GM12878 (cell line): Measurements from ENCODE around the gene SCP2D1. TPM values are rescaled to one million over a fixed set of nuclear protein-coding genes. Genes with fewer than 3 reads are reported as not detected.
A peak's percentile ranks its signal among the peaks of the same experiment; 100 is the strongest.

Experiments used
- ATAC-seq: fragments of 200-7000 bp; cut with Tn5 transposase; 3 replicates; pipeline ENCODE4 v1.9.1; 2020; ENCODE audit warnings: mild to moderate bottlenecking, moderate library complexity
- Bru-seq: library from RNA; stranded (reverse); fragments of 400-500 nt; gene quantifications from one replicate; lab custom pipeline; 2021; lab: Mats Ljungman, UMichigan
- BruChase-seq, 2 experiments: library from RNA; stranded (reverse); fragments of 400-500 nt; gene quantifications; one replicate each; lab custom pipeline; 2021; lab: Mats Ljungman, UMichigan
- BruUV-seq: library from RNA; stranded (reverse); fragments of 400-500 nt; replicated peaks from 2 replicates; lab custom pipeline; 2021; lab: Mats Ljungman, UMichigan
- CTCF ChIA-PET: fragments of 300-600 bp; sonication (Branson Sonifier 250); formaldehyde crosslinking; extraction: SDS; loops from one replicate; lab custom pipeline; 2021; ENCODE audit warnings: inconsistent platforms; lab: Yijun Ruan, JAX
- POLR2A ChIA-PET: fragments of 350-600 bp; formaldehyde crosslinking; extraction: SDS; loops from one replicate; lab custom pipeline; 2021; ENCODE audit warnings: inconsistent platforms; lab: Charles Lee
- RAD21 ChIA-PET: fragments of 300-600 bp; sonication (Branson Sonifier 250); formaldehyde crosslinking; loops from one replicate; lab custom pipeline; 2023; ENCODE audit warnings: antibody characterized with exemption; ENCODE audit not compliant: unreplicated experiment; lab: Charles Lee
- SMC1A ChIA-PET: fragments of 300-600 bp; sonication (Branson Sonifier 250); formaldehyde crosslinking; loops from one replicate; lab custom pipeline; 2023; ENCODE audit not compliant: unreplicated experiment, uncharacterized antibody; lab: Charles Lee
- DNase-seq: peaks from one replicate; pipeline ENCODE4 v3.0.0-alpha.2; 2011; ENCODE audit warnings: low read depth, low spot score
- FAIRE-seq: peaks from 3 replicates; lab custom pipeline; 2011; peaks lifted over from hg19 to GRCh38; lab: Jason Lieb, UNC
- H2AFZ ChIP-seq: 2 replicates; pipeline ENCODE4 v1.6.0; 2011; ENCODE audit warnings: low read depth, low read length, control low read depth; ENCODE audit not compliant: control insufficient read depth
- H3K27ac ChIP-seq: 2 replicates; pipeline ENCODE4 v1.5.1; 2011; ENCODE audit warnings: control low read depth; ENCODE audit not compliant: control insufficient read depth, insufficient read depth
- H3K27me3 ChIP-seq, 2 experiments: replicated peaks in 1 of 2; 2 replicates each; pipeline versions ENCODE4 v1.6.0 to v1.6.1; 2011; ENCODE audit warnings: low read length in 1 of 2; ENCODE audit not compliant: control insufficient read depth in 2 of 2, insufficient read depth in 2 of 2
- H3K36me3 ChIP-seq, 2 experiments: 2 replicates each; pipeline ENCODE4 v1.5.1; 2011; ENCODE audit warnings: low read length in 1 of 2; ENCODE audit not compliant: control insufficient read depth in 2 of 2, insufficient read depth in 2 of 2
- H3K4me1 ChIP-seq: 2 replicates; pipeline ENCODE4 v1.6.1; 2011; ENCODE audit warnings: mild to moderate bottlenecking, low read length, moderate library complexity, mixed read lengths; ENCODE audit not compliant: control insufficient read depth, insufficient read depth
- H3K4me2 ChIP-seq: 2 replicates; pipeline ENCODE4 v1.6.0; 2011; ENCODE audit warnings: control low read depth; ENCODE audit not compliant: control insufficient read depth, insufficient read depth
- H3K4me3 ChIP-seq: fragments of 200-600 bp; sonication (generic); 2 replicates; pipeline ENCODE4 v1.5.1; 2016
- H3K79me2 ChIP-seq: 2 replicates; pipeline ENCODE4 v1.6.0; 2011; ENCODE audit warnings: low read length; ENCODE audit not compliant: control insufficient read depth, insufficient read depth
- H3K9ac ChIP-seq: 2 replicates; pipeline ENCODE4 v1.8.0; 2011; ENCODE audit warnings: low read length, control low read depth, mixed read lengths; ENCODE audit not compliant: control insufficient read depth, insufficient read depth
- H3K9me3 ChIP-seq: replicated peaks from 3 replicates; pipeline ENCODE4 v1.5.1; 2011; ENCODE audit warnings: mild to moderate bottlenecking, low read length; ENCODE audit not compliant: control insufficient read depth, insufficient read depth
- H4K20me1 ChIP-seq: 2 replicates; pipeline ENCODE4 v1.6.0; 2011; ENCODE audit not compliant: control insufficient read depth, insufficient read depth
- CBX5 ChIP-seq: sonication (generic); IDR thresholded peaks from 2 replicates; pipeline ENCODE4 v1.6.1; 2016; ENCODE audit warnings: low read depth, moderate library complexity, mild to moderate bottlenecking, inconsistent platforms
- CHD1 ChIP-seq: IDR thresholded peaks from 2 replicates; pipeline ENCODE4 v1.6.1; 2012; ENCODE audit warnings: low read depth, low read length, improper control_type of control experiment
- DPF2 ChIP-seq: fragments of 450-650 bp; IDR thresholded peaks from 2 replicates; pipeline ENCODE4 v1.6.1; 2017; ENCODE audit warnings: mild to moderate bottlenecking
- JUND ChIP-seq: IDR thresholded peaks from 2 replicates; pipeline ENCODE4 v1.6.1; 2012; ENCODE audit warnings: low read depth, mild to moderate bottlenecking, low read length, improper control_type of control experiment, moderate library complexity
- NFYB ChIP-seq: IDR thresholded peaks from 2 replicates; pipeline ENCODE4 v1.6.1; 2011; ENCODE audit warnings: low read depth, mild to moderate bottlenecking, low read length, improper control_type of control experiment, moderate library complexity; ENCODE audit not compliant: insufficient read depth
- SMARCA5 ChIP-seq: fragments of 450-650 bp; IDR thresholded peaks from 2 replicates; pipeline ENCODE4 v1.6.1; 2017; ENCODE audit warnings: mild to moderate bottlenecking
- STAT1 ChIP-seq: fragments of 450-650 bp; conservative IDR thresholded peaks from 2 replicates; pipeline ENCODE4 v1.6.1; 2014; ENCODE audit warnings: antibody characterized with exemption, mild to moderate bottlenecking
- TARDBP ChIP-seq: IDR thresholded peaks from 2 replicates; pipeline ENCODE4 v1.6.1; 2016; ENCODE audit warnings: borderline replicate concordance
- ZNF207 ChIP-seq: fragments of 450-650 bp; IDR thresholded peaks from 2 replicates; pipeline ENCODE4 v1.6.1; 2014; ENCODE audit warnings: antibody characterized with exemption, mild to moderate bottlenecking, borderline replicate concordance
- ZZZ3 ChIP-seq: IDR thresholded peaks from 2 replicates; pipeline ENCODE4 v1.6.1; 2011; ENCODE audit warnings: low read depth; ENCODE audit not compliant: control insufficient read depth, insufficient read length
- WGBS: methylation state at CpG from one replicate; pipeline ENCODE4 v1.1.6; 2016; ENCODE audit warnings: low lambda C conversion rate; ENCODE audit not compliant: insufficient replicate concordance, insufficient coverage; ENCODE audit errors: missing lambda C conversion rate; 5-methylcytosine and 5-hydroxymethylcytosine counted together
- in situ Hi-C: fragments of 300-500 bp; cut with MboI; formaldehyde crosslinking; loops from 9 replicates; pipeline ENCODE4 v1.14.3; 2018; ENCODE audit warnings: mixed read lengths
- intact Hi-C: fragments of 100-400 bp; cut with micrococcal nuclease; formaldehyde crosslinking; loops from one replicate; pipeline ENCODE4 v1.14.2; 2022; ENCODE audit not compliant: unreplicated experiment
- long read RNA-seq, 2 experiments: library from polyadenylated mRNA; unstranded; transcript quantifications; one replicate each; pipeline ENCODE4 v2.0.0, GENCODE V29; 2019 to 2020
- polyA minus RNA-seq, 3 experiments: library from RNA; depleted of rRNA, polyadenylated mRNA; stranded (reverse); fragments of >200 nt; gene quantifications; 2 replicates each; pipeline ENCODE4 v1.2.3, GENCODE V29; 2011
- polyA plus RNA-seq, 11 experiments: library from polyadenylated mRNA; depleted of rRNA in 4 of 11; unstranded in 6 of 11; stranded (reverse) in 5 of 11; fragments of >200 nt; fragmentation: Nextera tagmentation in 4 of 11; fragmentation: Illumina TruSeq in 1 of 11; extraction: Ambion mirVana in 4 of 11; extraction: Trizol in 1 of 11; gene quantifications; 1 replicate in 1 of 11; 2 replicates in 10 of 11; pipeline versions ENCODE4 v1.2.1 to v1.2.3, GENCODE V29; 2011 to 2016; ENCODE audit warnings: inconsistent platforms in 2 of 11, missing spikeins in 2 of 11, low read depth in 1 of 11
- total RNA-seq, 4 experiments: library from RNA; depleted of rRNA in 3 of 4; stranded (reverse); fragments of >200 nt in 3 of 4; fragmentation: Illumina TruSeq in 1 of 4; extraction: Trizol in 1 of 4; gene quantifications; 2 replicates each; pipeline versions ENCODE4 v1.2.1 to v1.2.3, GENCODE V29; 2013 to 2021
- TF ChIP-seq, protein P1 (sequence below): fragments of 450-650 bp; formaldehyde crosslinking; IDR thresholded peaks from 2 replicates; pipeline ENCODE4 v1.4.0; 2020; ENCODE audit warnings: mild to moderate bottlenecking, moderate library complexity
- TF ChIP-seq, protein P2 (sequence below): fragments of 450-650 bp; IDR thresholded peaks from 2 replicates; pipeline ENCODE4 v1.6.1; 2018; ENCODE audit warnings: mild to moderate bottlenecking, low read depth, moderate library complexity; ENCODE audit not compliant: partially characterized antibody
- TF ChIP-seq, protein P3 (sequence below): IDR thresholded peaks from 2 replicates; pipeline ENCODE4 v1.6.1; 2011; ENCODE audit warnings: borderline replicate concordance, low read depth, mild to moderate bottlenecking, moderate library complexity, low read length; ENCODE audit not compliant: insufficient read depth, poor library complexity, severe bottlenecking

The SCP2D1 gene
- not detected in 2 replicates for total RNA-seq (2013; cell fraction: nucleolus; rRNA removed)
- total RNA-seq (2014; rRNA removed) = not detected in 2 replicates
- total RNA-seq (2014; rRNA removed; fragmentation: Illumina TruSeq; extraction: Trizol) = not detected in 2 replicates
- total RNA-seq (2021) = not detected in 2 replicates
- not detected for polyA plus RNA-seq (2011; ENCODE audit: low read depth)
- not detected in 2 replicates for polyA plus RNA-seq (2011; rRNA removed)
- polyA plus RNA-seq (2011; cell fraction: cytosol; rRNA removed) = not detected in 2 replicates
- not detected in 2 replicates for polyA plus RNA-seq (2011; cell fraction: nucleus; rRNA removed)
- polyA plus RNA-seq (2012) = not detected in 2 replicates
- polyA plus RNA-seq (2014; fragmentation: Illumina TruSeq; extraction: Trizol) = not detected in 2 replicates
- polyA plus RNA-seq (2014; fragmentation: Nextera tagmentation; extraction: Ambion mirVana) = not detected
- not detected in 2 replicates for polyA plus RNA-seq (2014; rRNA removed)
- not detected for polyA plus RNA-seq (2016; fragmentation: Nextera tagmentation; extraction: Ambion mirVana)
- not detected in 2 replicates for polyA minus RNA-seq (2011; rRNA and poly(A)+ RNA removed)
- polyA minus RNA-seq (2011; cell fraction: cytosol; rRNA and poly(A)+ RNA removed) = not detected in 2 replicates
- not detected in 2 replicates for polyA minus RNA-seq (2011; cell fraction: nucleus; rRNA and poly(A)+ RNA removed)
- Bru-seq, nascent RNA = not detected
- not detected for BruChase-seq, experiment 1, labeled RNA remaining after a 6-hour chase
- BruChase-seq, experiment 2, labeled RNA remaining after a 2-hour chase = percentile 32 among the genes with signal in this experiment
- long read RNA-seq, experiment 1 = 0 reads
- long read RNA-seq, experiment 2 = 0 reads

DNA sequence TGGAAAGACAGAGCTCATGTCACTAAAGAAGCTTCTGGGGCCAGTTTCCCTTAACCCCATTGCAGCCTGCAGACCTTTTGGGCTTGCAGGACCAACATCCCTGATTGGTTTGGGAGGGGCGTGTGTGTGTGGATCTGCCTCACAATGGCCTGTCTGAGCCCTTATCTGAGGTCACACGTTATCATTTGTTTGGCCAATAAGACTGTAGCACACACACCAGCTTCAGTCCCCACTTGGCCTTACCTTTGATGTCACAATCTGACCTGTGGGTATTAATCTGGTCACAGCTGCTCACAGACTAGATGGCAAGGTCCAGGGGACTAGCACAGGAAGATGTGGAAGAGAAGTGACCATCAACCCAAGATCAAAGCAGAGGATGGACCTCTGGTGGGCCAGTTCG is at the start of gene SCP2D1:
Gene SCP2D1, plus strand, starts transcription at position 301 of the 400 bp plus-strand sequence. Its CDS starts 33 bp downstream, at position 334.
- H4K20me1 ChIP-seq = no peaks in the 10 kb centered on the region
- in situ Hi-C loops (no loop called here), intact Hi-C loops (no loop called here)
- no peaks in the 10 kb centered on the region for H3K36me3 ChIP-seq
- ChIA-PET SMC1A (interaction anchor here (1.0 kb wide), 1 partner anchor 11 kb away, joined by 6 read pairs; no protein-coding TSS in a partner anchor), POLR2A (no interaction called here), RAD21 (no interaction called here), CTCF (interaction anchor here (0.6 to 1.3 kb wide), 2 partner anchors 13 to 39 kb away, joined by 3 read pairs; no protein-coding TSS in a partner anchor)
- 9% methylated on average over 3 of the region's 3 CpGs for WGBS
- FAIRE-seq (no peak), ATAC-seq (no peak), DNase-seq (no peak)
- no peak within 1 kb of the TSS for H3K9ac ChIP-seq
- peaks cover 2% of the 10 kb centered on the region; the same call in 1 of the 2 replicates for H3K4me1 ChIP-seq
- no peak within 1 kb of the TSS for H2AFZ ChIP-seq
- H3K79me2 ChIP-seq = no peaks in the 10 kb centered on the region
- H3K9me3 ChIP-seq = no peaks in the 10 kb centered on the region
- H3K4me2 ChIP-seq = no peak within 1 kb of the TSS
- no peak within 1 kb of the TSS for H3K4me3 ChIP-seq
- BruUV-seq = no TSS peak
- no peaks in the 10 kb centered on the region for H3K27me3 ChIP-seq
- H3K27ac ChIP-seq = no peak within 1 kb of the TSS
- TF ChIP-seq NFYB = no peak
- no peak for TF ChIP-seq ZNF207
- TF ChIP-seq, protein P1, sequence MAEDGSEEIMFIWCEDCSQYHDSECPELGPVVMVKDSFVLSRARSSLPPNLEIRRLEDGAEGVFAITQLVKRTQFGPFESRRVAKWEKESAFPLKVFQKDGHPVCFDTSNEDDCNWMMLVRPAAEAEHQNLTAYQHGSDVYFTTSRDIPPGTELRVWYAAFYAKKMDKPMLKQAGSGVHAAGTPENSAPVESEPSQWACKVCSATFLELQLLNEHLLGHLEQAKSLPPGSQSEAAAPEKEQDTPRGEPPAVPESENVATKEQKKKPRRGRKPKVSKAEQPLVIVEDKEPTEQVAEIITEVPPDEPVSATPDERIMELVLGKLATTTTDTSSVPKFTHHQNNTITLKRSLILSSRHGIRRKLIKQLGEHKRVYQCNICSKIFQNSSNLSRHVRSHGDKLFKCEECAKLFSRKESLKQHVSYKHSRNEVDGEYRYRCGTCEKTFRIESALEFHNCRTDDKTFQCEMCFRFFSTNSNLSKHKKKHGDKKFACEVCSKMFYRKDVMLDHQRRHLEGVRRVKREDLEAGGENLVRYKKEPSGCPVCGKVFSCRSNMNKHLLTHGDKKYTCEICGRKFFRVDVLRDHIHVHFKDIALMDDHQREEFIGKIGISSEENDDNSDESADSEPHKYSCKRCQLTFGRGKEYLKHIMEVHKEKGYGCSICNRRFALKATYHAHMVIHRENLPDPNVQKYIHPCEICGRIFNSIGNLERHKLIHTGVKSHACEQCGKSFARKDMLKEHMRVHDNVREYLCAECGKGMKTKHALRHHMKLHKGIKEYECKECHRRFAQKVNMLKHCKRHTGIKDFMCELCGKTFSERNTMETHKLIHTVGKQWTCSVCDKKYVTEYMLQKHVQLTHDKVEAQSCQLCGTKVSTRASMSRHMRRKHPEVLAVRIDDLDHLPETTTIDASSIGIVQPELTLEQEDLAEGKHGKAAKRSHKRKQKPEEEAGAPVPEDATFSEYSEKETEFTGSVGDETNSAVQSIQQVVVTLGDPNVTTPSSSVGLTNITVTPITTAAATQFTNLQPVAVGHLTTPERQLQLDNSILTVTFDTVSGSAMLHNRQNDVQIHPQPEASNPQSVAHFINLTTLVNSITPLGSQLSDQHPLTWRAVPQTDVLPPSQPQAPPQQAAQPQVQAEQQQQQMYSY (CRISPR knock-in tag) = no peak
- TF ChIP-seq TARDBP = no peak
- TF ChIP-seq CHD1 = no peak
- no peak for TF ChIP-seq ZZZ3
- no peak for TF ChIP-seq JUND
- TF ChIP-seq STAT1 = no peak
- TF ChIP-seq, protein P2, sequence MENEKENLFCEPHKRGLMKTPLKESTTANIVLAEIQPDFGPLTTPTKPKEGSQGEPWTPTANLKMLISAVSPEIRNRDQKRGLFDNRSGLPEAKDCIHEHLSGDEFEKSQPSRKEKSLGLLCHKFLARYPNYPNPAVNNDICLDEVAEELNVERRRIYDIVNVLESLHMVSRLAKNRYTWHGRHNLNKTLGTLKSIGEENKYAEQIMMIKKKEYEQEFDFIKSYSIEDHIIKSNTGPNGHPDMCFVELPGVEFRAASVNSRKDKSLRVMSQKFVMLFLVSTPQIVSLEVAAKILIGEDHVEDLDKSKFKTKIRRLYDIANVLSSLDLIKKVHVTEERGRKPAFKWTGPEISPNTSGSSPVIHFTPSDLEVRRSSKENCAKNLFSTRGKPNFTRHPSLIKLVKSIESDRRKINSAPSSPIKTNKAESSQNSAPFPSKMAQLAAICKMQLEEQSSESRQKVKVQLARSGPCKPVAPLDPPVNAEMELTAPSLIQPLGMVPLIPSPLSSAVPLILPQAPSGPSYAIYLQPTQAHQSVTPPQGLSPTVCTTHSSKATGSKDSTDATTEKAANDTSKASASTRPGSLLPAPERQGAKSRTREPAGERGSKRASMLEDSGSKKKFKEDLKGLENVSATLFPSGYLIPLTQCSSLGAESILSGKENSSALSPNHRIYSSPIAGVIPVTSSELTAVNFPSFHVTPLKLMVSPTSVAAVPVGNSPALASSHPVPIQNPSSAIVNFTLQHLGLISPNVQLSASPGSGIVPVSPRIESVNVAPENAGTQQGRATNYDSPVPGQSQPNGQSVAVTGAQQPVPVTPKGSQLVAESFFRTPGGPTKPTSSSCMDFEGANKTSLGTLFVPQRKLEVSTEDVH = no peak
- TF ChIP-seq, protein P3, sequence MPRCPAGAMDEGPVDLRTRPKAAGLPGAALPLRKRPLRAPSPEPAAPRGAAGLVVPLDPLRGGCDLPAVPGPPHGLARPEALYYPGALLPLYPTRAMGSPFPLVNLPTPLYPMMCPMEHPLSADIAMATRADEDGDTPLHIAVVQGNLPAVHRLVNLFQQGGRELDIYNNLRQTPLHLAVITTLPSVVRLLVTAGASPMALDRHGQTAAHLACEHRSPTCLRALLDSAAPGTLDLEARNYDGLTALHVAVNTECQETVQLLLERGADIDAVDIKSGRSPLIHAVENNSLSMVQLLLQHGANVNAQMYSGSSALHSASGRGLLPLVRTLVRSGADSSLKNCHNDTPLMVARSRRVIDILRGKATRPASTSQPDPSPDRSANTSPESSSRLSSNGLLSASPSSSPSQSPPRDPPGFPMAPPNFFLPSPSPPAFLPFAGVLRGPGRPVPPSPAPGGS = no peak
- TF ChIP-seq CBX5 = no peak
- no peak for TF ChIP-seq SMARCA5
- TF ChIP-seq DPF2 = no peak
